Type B pancreatic cell (in vitro differentiated cells): Measurements from ENCODE around the gene HERPUD1. TPM values are rescaled to one million over a fixed set of nuclear protein-coding genes. Genes with fewer than 3 reads are reported as not detected.
"Not testable (repeated sequence)": the region's sequence is repeated elsewhere in the genome, so short reads cannot be mapped to it uniquely, and the experiment has no call there.

Experiments used
- DNase-seq: peaks from one replicate; pipeline ENCODE4 v3.0.0; 2021; ENCODE audit warnings: mixed read lengths; ENCODE audit not compliant: unreplicated experiment; ENCODE audit errors: extremely low spot score
- H3K27ac Mint-ChIP-seq: 2 replicates; pipeline ENCODE4 v1.8.0; 2021; ENCODE audit warnings: mild to moderate bottlenecking, mixed read lengths
- H3K27me3 Mint-ChIP-seq: 2 replicates; pipeline ENCODE4 v1.8.0; 2021; ENCODE audit warnings: mixed read lengths
- H3K36me3 Mint-ChIP-seq: 2 replicates; pipeline ENCODE4 v1.8.0; 2021; ENCODE audit warnings: mixed read lengths
- H3K4me1 Mint-ChIP-seq: one replicate; pipeline ENCODE4 v1.8.0; 2021; ENCODE audit warnings: mixed read lengths; ENCODE audit not compliant: unreplicated experiment
- H3K4me3 Mint-ChIP-seq: 2 replicates; pipeline ENCODE4 v1.8.0; 2021; ENCODE audit warnings: mild to moderate bottlenecking, mixed read lengths
- H3K9me3 Mint-ChIP-seq: 2 replicates; pipeline ENCODE4 v1.8.0; 2021; ENCODE audit warnings: mixed read lengths
- total RNA-seq: library from RNA; stranded (reverse); gene quantifications from 2 replicates; pipeline ENCODE4 v1.2.1, GENCODE V29; 2021; ENCODE audit warnings: low replicate concordance
- TF ChIP-seq, protein P1 (sequence below): fragments of 200-600 bp; sonication (generic); conservative IDR thresholded peaks from 2 replicates; pipeline ENCODE4 v1.5.0; 2021; ENCODE audit warnings: antibody characterized with exemption, mild to moderate bottlenecking

HERPUD1 gene
- total RNA-seq, 1 donor from 2014 or later: 98.8 TPM

DNA sequence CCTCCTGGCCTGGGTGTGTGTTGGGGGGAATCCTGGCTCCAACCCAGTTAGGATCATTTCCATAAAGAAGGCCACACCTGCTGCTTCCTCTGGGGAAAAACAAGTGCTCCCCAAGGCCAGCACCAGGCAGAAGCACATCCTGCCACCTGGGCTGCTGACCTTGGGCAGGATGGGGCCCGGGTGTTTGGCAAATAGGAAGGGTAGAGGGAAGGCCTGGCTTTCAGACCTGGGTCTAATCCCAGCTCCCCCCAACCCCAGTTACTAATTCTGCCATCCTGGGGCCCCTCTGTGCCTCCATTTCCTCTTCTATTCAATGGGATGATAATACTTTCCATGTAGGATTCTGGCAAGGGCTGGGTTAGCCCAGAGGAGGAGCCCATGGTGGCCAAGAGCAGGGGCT lies 54.4 kb downstream of the HERPUD1 start:
- H3K9me3 Mint-ChIP-seq: no peaks in the 10 kb centered on the region
- DNase-seq: no peak
- no peak overlapping the region for H3K27ac Mint-ChIP-seq
- TF ChIP-seq, protein P1, sequence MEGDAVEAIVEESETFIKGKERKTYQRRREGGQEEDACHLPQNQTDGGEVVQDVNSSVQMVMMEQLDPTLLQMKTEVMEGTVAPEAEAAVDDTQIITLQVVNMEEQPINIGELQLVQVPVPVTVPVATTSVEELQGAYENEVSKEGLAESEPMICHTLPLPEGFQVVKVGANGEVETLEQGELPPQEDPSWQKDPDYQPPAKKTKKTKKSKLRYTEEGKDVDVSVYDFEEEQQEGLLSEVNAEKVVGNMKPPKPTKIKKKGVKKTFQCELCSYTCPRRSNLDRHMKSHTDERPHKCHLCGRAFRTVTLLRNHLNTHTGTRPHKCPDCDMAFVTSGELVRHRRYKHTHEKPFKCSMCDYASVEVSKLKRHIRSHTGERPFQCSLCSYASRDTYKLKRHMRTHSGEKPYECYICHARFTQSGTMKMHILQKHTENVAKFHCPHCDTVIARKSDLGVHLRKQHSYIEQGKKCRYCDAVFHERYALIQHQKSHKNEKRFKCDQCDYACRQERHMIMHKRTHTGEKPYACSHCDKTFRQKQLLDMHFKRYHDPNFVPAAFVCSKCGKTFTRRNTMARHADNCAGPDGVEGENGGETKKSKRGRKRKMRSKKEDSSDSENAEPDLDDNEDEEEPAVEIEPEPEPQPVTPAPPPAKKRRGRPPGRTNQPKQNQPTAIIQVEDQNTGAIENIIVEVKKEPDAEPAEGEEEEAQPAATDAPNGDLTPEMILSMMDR: no peak
- H3K36me3 Mint-ChIP-seq: no peaks in the 10 kb centered on the region
- H3K4me1 Mint-ChIP-seq: peaks cover 1% of the 10 kb centered on the region
- no peak overlapping the region for H3K4me3 Mint-ChIP-seq
- peaks cover 62% of the 10 kb centered on the region for H3K27me3 Mint-ChIP-seq

DNA sequence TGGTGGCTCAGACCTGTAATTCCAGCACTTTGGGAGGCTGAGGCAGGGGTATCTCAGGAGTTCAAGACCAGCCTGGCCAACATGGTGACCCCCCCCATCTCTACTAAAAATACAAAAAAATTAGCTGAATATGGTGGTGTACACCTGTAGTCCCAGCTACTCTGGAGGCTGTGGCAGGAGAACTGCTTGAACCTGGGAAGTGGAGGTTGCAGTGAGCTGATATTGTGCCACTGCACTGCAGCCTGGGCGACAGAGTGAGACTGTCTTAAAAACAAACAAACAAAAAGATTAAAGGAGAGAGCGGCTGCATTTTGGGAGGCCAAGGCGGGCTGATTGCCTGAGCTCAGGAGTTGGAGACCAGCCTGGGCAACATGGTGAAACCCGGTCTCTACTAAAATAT lies 55.0 kb downstream of the HERPUD1 start:
- H3K4me1 Mint-ChIP-seq, H3K36me3 Mint-ChIP-seq, H3K4me3 Mint-ChIP-seq: not testable (repeated sequence)

DNA sequence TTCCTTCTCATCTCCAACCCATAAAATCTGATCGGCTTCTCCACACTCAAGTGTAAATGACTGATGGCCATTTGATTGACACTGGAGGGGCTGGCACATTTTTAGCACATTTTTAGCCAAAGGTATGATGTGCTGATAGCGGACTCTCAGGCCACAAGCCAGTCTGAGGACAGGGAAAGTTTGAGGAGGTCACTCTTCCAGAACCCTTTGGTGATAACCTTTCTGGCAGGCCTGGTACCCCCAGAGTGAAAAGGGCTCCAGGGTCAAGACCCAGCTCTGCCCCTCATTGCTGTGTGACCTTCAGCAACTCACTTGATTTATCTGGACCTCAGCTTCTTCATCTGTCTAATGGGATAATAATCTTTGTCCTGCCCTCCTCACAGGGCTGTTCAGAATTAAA lies 55.8 kb downstream of the HERPUD1 start:
- H3K9me3 Mint-ChIP-seq: no peaks in the 10 kb centered on the region
- no peaks in the 10 kb centered on the region for H3K36me3 Mint-ChIP-seq
- H3K4me1 Mint-ChIP-seq: no peaks in the 10 kb centered on the region
- H3K27ac Mint-ChIP-seq: no peak overlapping the region
- TF ChIP-seq, protein P1: no peak
- DNase-seq: no peak
- H3K27me3 Mint-ChIP-seq: peaks cover 63% of the 10 kb centered on the region
- H3K4me3 Mint-ChIP-seq: no peak overlapping the region

More for the DNA sequence above, 55.0 kb downstream of the HERPUD1 start:
- not testable (repeated sequence) for H3K9me3 Mint-ChIP-seq, H3K27ac Mint-ChIP-seq, DNase-seq
- peaks cover 63% of the 10 kb centered on the region for H3K27me3 Mint-ChIP-seq

DNA sequence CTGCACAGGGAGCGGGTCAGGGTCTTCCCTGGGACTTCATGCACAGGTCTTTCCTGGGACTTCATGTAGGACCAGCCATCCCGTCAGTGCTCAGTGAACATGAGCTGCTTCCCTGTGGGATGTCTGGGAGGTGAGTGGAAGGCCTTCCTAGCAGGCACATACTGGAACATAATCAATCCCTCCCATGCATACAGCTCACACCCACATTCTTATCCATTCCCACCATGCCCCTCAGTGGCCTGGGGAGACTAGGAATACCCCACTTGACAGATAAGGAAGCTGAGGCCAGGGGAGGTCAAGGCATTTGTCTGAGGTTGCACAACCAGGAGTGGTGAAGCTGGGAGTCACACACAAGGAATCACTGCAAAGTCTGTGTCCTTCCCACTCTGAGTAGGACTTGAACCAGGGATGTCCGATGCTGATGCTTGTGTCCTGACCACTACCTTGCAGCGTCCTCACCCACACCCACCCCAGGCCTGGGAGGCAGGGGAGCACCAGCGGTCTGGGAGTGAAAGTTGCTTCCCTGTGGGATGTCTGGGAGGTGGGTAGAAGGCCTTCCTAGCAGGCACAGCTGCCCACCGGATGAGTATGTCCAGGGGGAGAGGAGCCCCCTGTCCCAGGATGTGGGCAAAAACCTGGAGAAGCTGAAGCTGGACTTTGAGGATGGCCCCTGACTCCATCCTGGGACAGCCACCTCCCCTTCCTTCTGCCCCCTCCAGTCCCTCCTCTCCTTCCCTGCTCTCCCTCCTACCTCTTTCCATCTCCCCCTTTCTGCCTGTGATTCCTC lies 56.4 kb downstream of the HERPUD1 start:
- Mint-ChIP-seq H3K27me3 (peaks cover 62% of the 10 kb centered on the region), H3K4me3 (peak overlapping the region; percentile 92), H3K4me1 (no peaks in the 10 kb centered on the region), H3K9me3 (no peaks in the 10 kb centered on the region), H3K27ac (no peak overlapping the region), H3K36me3 (no peaks in the 10 kb centered on the region)
- TF ChIP-seq, protein P1: no peak
- DNase-seq: no peak

DNA sequence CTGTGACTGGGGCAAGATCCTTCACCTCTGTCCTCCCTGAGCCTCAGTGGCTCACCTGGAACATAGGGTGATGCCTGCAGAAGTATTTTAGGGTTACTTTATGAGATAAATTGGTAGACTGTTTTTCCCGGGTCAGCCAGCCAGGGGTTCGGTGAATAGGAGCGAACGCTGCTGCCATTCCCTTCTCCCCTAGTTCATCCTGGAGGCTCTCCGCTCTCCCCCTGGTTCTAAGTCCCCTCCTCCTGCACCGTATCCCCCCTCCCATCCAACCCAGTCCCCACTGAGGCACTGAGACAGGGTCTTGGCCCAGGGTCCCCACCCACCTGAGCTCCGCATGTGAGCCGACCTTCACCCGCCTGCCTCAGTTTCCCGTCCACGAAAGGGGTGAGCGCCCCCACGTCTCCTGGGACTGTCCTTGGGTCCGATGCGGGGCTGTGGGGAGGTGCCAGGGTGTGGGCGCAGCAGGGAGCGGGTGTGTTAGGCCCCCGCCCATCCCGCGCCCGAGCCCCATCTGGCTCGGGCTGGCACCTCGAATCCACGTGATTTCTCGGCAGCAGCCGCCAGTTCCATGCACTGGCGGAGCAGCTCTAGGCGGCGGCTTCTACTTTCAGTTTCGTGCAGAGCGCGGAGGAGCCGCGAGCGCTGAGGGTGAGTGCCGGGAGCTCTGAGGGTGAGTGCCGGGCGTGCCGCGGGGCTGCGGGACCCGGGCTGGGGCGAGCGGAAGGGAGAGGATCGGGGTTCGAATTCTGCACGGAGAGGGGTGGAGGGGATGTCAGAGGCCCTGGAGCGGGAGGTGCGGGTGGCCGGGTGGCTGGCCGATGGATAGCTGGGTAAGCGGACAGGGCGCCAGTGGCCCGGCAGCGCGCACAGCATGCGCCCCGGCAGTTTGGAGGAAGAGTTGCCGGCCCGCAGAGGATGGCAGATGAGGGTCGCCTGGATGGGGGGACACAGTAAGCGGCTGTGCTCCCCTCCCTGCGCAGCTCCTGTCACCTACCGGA lies 57.3 kb downstream of the HERPUD1 start, which contains the start of gene NLRC5:
Gene NLRC5, plus strand, starts transcription at position 610 of the 998 bp plus-strand sequence. CDS start 31,156 bp downstream, outside the sequence.
- Mint-ChIP-seq H3K27me3 (peaks cover 71% of the 10 kb centered on the region), H3K27ac (peak within 1 kb of the TSS; percentile 8), H3K36me3 (no peaks in the 10 kb centered on the region)

More for the DNA sequence above, 57.3 kb downstream of the HERPUD1 start, which contains the start of gene NLRC5:
- H3K4me3 Mint-ChIP-seq: peak within 1 kb of the TSS; percentile 92
- no peaks in the 10 kb centered on the region for H3K9me3 Mint-ChIP-seq
- no peaks in the 10 kb centered on the region for H3K4me1 Mint-ChIP-seq
- DNase-seq: peak; percentile 81
- TF ChIP-seq, protein P1: no peak
